ENCODE data around the gene TEX53.

- TF ChIP-seq POLR2A (IDR thresholded peaks at IDR 0.05; ENCODE audit: low read depth, low read length) = no peak
- TF ChIP-seq POLR2AphosphoS5 (IDR thresholded peaks at IDR 0.05; ENCODE audit: low read depth, low read length) = no peak
- no peak for TF ChIP-seq TAF1 (IDR thresholded peaks at IDR 0.05; ENCODE audit: low read depth, low read length)
- TF ChIP-seq SPI1 (IDR thresholded peaks at IDR 0.05; ENCODE audit: low read depth, low read length) = no peak
- no peak for TF ChIP-seq PAX5 (IDR thresholded peaks at IDR 0.05; ENCODE audit: insufficient read depth, low read length, severe bottlenecking)
- TF ChIP-seq POU2F2 (IDR thresholded peaks at IDR 0.05; ENCODE audit: low read depth, low read length) = no peak
These were observed 25.2 kb upstream of the TEX53 start for GRCh38 chr9:114682846-114683245.

Measured in GM12891 (cell line).